Stomach smooth muscle (tissue), 2 donors: ENCODE measurements around the gene MLXIP.
A peak's percentile ranks its signal among the peaks of the same experiment; 100 is the strongest.

Experiments used
- H3K27ac ChIP-seq: one replicate; pipeline ENCODE4 v1.7.0; 2013; ENCODE audit warnings: mild to moderate bottlenecking, low read length, inconsistent platforms
- H3K27me3 ChIP-seq, 2 donors: one replicate each; pipeline ENCODE4 v1.7.0; 2013; ENCODE audit warnings: low read length in 2 of 2; ENCODE audit not compliant: insufficient read depth in 2 of 2, control insufficient read depth in 1 of 2
- H3K36me3 ChIP-seq, 2 donors: one replicate each; pipeline ENCODE4 v1.7.0; 2013; ENCODE audit warnings: low read length in 2 of 2; ENCODE audit not compliant: control insufficient read depth in 2 of 2, insufficient read depth in 2 of 2
- H3K4me1 ChIP-seq: one replicate; pipeline ENCODE4 v1.7.0; 2013; ENCODE audit warnings: low read length; ENCODE audit not compliant: control insufficient read depth, insufficient read depth
- H3K4me3 ChIP-seq, 2 donors: one replicate each; pipeline ENCODE4 v1.7.0; 2013; ENCODE audit warnings: low read length in 2 of 2
- H3K9ac ChIP-seq, 2 donors: one replicate each; pipeline ENCODE4 v1.7.0; 2013; ENCODE audit warnings: low read length in 2 of 2, mild to moderate bottlenecking in 1 of 2
- H3K9me3 ChIP-seq, 2 donors: one replicate each; pipeline ENCODE4 v1.7.0; 2013; ENCODE audit warnings: low read length in 2 of 2; ENCODE audit not compliant: control insufficient read depth in 2 of 2
- donor health status: healthy.
- donor health status: Pancreatic carcinoma.

The MLXIP gene

DNA sequence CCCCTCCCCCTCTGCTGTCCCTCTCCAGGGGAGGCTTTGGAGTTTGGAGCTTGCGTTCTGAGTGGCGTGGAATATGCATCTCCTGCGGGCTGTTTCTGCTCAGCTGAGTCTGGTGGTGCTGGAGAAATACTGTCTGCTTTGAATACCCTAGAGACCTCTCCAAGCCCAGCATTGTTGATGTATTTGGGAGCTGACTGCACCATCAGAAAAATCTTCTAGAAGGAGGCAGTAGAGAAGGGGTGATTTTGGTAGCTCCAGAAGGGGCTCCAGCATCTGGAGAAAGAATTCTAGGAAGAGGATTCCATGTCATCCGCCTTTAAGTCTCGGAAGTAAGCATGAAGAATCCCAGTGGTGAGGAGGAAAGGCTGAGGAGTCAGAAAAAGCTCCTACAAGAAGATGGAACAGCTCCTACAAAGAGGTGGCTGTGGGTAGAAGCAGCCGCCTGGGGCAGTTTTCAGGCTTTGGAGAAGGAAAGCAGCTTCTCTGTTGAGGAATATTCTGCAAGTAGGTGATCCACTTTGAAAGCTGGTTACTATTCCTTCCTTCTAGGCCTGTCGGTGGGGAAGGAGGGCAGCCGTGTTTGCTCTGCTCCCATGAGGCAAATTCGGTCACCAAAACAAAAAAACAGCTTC, 9.7 kb downstream of the MLXIP start:
- Histone ChIP-seq H3K4me3 (peak overlapping the region in 1 of 2 donors; percentile 55), H3K27ac (peak overlapping the region; percentile 87)

DNA sequence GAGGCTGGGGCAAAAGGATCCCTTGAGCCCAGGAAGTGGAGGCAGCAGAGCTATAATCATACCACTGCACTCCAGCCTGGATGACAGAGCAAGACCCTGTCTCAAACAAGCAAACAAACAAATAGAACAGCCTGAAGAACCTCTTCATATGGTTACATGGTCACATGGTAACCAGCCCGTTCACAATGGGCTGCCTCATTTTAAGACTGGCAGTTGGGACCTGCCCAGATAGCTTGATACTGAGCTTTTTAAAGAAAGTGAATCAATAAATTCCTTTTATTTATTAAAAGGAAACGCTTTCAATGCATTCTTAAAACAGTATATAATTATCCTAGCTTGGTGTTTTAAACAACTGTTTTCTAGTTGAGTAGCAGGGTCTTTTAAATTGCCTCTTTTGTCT, 10.5 kb downstream of the MLXIP start:
- Histone ChIP-seq H3K27me3 (no peaks in the 10 kb centered on the region), H3K9me3 (no peaks in the 10 kb centered on the region), H3K9ac (no peak overlapping the region), H3K27ac (peak overlapping the region; percentile 87), H3K36me3 (peaks cover 8 to 11% of the 10 kb centered on the region in 2 donors), H3K4me3 (no peak overlapping the region), H3K4me1 (peaks cover 81% of the 10 kb centered on the region)

More for the DNA sequence above, 9.7 kb downstream of the MLXIP start:
- H3K27me3 ChIP-seq = no peaks in the 10 kb centered on the region
- H3K9ac ChIP-seq = peak overlapping the region; percentile 6 to 29
- no peaks in the 10 kb centered on the region for H3K9me3 ChIP-seq
- H3K36me3 ChIP-seq = peaks cover 13 to 14% of the 10 kb centered on the region in 2 donors
- peaks cover 77% of the 10 kb centered on the region for H3K4me1 ChIP-seq

DNA sequence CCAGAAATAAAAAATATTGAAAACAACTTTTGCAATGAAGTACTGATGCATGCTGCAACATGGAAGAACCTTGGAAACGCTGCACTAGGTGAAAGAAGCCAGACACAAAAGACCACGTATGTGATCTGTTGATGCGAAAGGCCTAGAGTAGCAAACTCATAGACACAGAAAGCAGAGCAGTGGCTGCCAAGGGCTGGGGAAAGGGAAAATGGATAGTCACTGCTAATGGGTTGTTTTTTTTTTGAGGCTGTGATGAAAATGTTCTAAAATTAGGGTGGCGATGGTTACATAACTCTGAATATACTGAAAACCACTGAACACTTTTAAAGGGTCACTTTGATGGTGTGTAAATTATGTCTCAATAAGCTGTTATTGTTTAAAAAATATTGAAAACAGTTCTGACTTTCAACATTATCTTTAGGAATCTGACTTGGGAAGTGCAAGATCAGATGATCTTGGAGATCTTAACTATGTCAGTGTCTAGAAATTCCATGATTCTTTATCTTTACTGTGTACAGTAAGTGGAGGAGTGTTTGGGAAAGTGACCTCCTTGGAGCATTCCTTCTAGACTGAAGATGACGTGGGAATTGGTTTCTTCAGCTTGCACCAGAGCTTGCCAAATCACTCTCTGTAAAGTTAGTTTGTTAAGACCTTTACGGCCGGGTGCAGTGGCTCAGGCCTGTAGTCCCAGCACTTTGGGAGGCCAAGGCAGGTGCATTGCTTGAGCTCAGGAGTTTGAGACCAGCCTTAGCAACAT, 12.4 kb downstream of the MLXIP start:
- Histone ChIP-seq H3K4me3 (peak overlapping the region in 1 of 2 donors; percentile 44), H3K9ac (peak overlapping the region in 1 of 2 donors; percentile 24), H3K4me1 (peaks cover 86% of the 10 kb centered on the region), H3K27ac (peak overlapping the region; percentile 87), H3K9me3 (no peaks in the 10 kb centered on the region), H3K36me3 (peaks cover 0 to 5% of the 10 kb centered on the region in 2 donors), H3K27me3 (no peaks in the 10 kb centered on the region)

DNA sequence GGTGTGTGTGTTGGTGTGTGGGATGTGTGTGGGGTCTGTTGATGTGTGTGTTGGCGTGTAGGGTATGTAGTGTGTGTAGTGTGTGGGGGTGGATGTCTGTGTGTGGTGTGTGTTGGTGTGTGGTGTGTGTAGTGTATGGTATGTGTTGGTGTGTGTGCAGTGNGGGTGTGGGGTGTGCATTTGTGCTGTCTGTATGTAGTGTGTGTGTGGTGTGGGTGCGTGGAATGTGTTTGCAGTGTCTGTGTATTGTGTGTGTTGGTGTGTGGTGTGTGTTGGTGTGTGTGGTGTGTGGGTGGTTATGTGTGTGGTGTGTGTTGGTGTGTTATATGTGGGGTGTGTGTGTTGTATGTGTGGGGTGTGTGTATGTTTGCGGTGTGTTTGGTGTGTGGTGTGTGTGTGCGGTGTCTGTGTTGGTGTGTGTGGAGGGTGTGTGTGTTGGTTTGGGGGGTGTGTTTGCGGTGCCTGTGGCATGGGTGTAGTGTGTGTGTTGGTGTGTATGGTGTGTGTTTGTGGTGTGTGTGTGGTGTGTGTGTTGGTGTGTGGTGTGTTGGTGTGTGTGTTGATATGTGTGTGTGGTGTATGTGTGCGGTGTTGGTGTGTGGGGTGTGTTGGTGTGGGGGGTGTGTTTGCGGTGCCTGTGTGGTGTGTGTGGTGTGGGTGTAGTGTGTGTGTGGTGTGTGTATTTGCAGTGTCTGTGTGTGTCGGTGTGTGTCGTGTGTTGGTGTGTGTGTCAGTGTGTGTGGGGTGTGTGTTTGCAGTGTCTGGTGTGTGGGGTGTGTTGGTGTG, 14.7 kb downstream of the MLXIP start:
- Histone ChIP-seq H3K4me3 (peak overlapping the region; percentile 8 to 13), H3K27me3 (no peaks in the 10 kb centered on the region), H3K9me3 (no peaks in the 10 kb centered on the region), H3K27ac (peak overlapping the region; percentile 87), H3K9ac (no peak overlapping the region), H3K36me3 (peaks cover 0 to 5% of the 10 kb centered on the region in 2 donors), H3K4me1 (peaks cover 83% of the 10 kb centered on the region)

DNA sequence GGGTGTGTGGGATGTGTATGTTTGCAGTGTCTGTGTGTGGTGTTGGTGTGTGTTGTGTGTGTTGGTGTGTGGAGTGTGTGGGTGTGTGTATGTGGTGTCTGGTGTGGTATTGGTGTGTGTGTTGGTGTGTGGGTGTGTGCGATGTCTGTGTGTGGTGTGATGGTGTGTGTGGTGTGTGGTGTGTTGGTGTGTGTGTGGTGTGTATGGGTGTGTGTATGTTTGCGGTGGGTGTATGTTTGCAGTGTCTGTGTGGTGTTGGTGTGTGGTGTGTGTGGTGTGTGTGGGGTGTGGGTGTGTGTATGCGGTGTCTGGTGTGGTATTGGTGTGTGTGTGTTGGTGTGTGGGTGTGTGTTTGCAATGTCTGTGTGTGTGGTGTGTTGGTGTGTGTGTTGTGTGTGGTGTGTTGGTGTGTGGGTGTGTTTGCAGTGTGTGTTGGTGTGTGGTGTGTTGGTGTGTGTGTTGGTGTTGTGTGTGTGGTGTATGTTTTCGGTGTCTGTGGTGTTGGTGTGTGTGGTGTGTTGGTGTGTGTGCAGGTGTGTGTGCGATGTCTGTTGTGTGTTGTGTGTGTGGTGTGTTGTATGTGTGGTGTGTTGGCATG, 15.7 kb downstream of the MLXIP start:
- peak overlapping the region in 1 of 2 donors; percentile 35 for H3K4me3 ChIP-seq
- peaks cover 83% of the 10 kb centered on the region for H3K4me1 ChIP-seq
- H3K9me3 ChIP-seq = no peaks in the 10 kb centered on the region
- no peak overlapping the region for H3K9ac ChIP-seq
- H3K27me3 ChIP-seq = no peaks in the 10 kb centered on the region
- H3K27ac ChIP-seq = peak overlapping the region; percentile 69
- peaks cover 0 to 5% of the 10 kb centered on the region in 2 donors for H3K36me3 ChIP-seq

DNA sequence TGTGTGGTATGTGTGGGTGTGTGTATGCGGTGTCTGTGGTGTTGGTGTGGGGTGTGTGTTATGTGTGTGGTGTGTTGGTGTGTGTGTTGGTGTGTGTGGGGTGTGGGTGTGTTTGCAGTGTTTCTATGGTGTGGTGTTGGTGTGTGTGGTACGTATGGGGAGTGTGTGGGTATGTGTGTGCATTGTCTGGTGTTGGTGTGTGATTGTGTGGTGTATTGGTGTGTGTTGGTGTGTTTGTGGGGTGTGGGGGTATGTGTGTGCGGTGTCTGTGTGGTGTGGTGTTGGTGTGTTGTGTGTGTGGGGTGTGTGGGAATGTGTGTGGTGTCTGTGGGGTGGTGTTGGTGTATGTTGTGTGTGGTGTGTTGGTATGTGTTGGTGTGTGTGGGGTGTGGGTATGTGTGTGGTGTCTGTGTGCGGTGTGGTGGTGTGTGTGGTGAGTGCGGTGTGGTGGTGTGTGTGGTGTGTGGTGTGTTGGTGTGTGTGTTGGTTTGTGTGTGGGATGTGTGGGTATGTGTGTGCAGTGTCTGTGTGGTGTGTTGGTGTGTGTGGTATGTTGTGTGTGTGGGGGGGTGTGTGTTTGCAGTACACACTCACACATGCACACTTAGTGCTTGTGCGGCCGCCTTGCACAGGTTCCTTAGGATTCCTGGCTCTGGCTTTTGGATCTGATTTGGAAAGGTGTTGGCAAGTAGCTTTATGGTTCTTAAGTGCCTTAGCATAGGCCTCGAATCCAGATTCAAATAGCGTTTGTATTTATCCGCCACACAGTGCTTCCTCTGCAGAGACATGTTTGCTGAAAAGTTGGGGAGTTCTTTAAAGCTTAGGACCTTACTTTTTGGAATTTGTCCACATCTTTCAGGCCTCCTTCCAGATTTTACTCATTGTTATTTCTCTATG, 16.4 kb downstream of the MLXIP start:
- peak overlapping the region; percentile 69 for H3K27ac ChIP-seq
- H3K36me3 ChIP-seq = no peaks in the 10 kb centered on the region
- H3K4me1 ChIP-seq = peaks cover 85% of the 10 kb centered on the region
- H3K9ac ChIP-seq = peak overlapping the region in 1 of 2 donors; percentile 42
- no peaks in the 10 kb centered on the region for H3K27me3 ChIP-seq
- H3K4me3 ChIP-seq = peak overlapping the region in 1 of 2 donors; percentile 35
- no peaks in the 10 kb centered on the region for H3K9me3 ChIP-seq

DNA sequence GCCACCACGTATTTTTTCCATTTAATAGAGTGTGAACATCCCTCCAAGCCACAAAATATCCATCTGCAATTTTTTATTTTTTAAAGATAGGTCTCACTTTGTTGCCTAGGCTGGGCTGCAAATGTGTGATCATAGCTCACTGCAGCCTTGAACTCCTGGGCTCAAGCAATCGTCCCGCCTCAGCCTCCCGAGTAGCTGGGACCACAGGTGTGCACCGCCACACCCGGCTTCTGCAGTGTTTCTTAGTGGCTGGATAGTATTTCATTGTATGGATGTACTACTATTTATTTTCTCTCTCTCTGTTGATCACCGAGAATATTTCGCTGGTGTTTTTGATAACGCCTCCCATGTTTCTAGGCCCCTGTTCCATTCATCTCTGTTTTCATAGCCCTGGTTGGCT, 17.5 kb downstream of the MLXIP start:
- no peaks in the 10 kb centered on the region for H3K9me3 ChIP-seq
- no peaks in the 10 kb centered on the region for H3K36me3 ChIP-seq
- H3K4me1 ChIP-seq = peaks cover 86% of the 10 kb centered on the region
- peak overlapping the region in 1 of 2 donors; percentile 29 for H3K9ac ChIP-seq
- H3K4me3 ChIP-seq = peak overlapping the region; percentile 48 to 62
- H3K27ac ChIP-seq = peak overlapping the region; percentile 77
- H3K27me3 ChIP-seq = no peaks in the 10 kb centered on the region

DNA sequence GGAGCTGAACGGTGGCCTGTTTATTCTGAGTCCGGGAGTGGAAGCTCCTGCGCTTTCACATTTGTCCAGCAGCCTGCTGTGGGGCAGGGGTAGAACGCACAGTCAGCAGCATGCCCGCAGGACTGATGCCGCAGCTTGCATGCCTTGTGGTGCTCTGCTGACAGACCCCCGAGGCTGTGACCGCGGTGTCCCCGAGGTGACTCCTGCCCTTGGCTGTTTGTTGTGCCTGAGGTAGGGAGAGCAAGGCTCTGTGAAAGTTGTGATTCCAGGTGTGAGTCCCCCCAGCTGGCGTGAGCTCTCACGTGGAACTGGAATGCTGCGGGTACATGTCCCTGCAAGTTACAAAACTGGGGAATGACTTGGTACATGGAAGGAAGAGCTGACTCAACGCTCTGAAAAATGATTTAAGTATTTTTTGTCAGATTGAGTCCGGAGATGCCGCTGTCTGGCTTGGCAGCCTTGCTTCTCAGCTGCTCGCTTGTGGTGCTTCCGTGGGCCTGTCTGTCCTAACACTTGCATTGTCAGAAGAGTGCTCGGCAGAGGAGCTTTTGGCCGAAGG, 18.1 kb downstream of the MLXIP start:
- H3K27me3 ChIP-seq = no peaks in the 10 kb centered on the region
- H3K4me1 ChIP-seq = peaks cover 80% of the 10 kb centered on the region
- peak overlapping the region; percentile 48 to 62 for H3K4me3 ChIP-seq
- H3K9ac ChIP-seq = peak overlapping the region; percentile 29 to 43
- no peaks in the 10 kb centered on the region for H3K36me3 ChIP-seq
- no peaks in the 10 kb centered on the region for H3K9me3 ChIP-seq
- peak overlapping the region; percentile 77 for H3K27ac ChIP-seq

DNA sequence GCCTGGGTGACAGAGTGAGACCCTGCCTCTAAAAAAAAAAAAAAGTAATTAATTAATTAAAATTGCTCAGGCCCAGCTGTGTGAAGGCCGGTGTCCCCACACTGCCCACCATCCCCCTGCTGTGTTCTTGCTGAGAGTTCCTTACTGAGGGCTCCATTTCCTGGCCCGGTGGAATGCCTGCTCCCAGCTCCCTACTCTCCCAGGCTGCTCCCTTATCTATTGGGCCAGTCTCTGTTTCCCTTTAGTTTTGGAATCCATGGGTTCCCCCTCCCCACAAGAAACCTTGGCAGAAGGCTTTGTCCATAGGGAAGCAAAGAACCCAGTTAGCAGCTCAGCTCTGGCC, 19.0 kb downstream of the MLXIP start:
- H3K4me1 ChIP-seq = peaks cover 71% of the 10 kb centered on the region
- H3K4me3 ChIP-seq = peak overlapping the region; percentile 23 to 55
- peak overlapping the region; percentile 36 to 44 for H3K9ac ChIP-seq
- peak overlapping the region; percentile 77 for H3K27ac ChIP-seq
- no peaks in the 10 kb centered on the region for H3K36me3 ChIP-seq
- H3K9me3 ChIP-seq = no peaks in the 10 kb centered on the region
- no peaks in the 10 kb centered on the region for H3K27me3 ChIP-seq
